Cardiac muscle cell (in vitro differentiated cells and primary cell): ENCODE measurements around the gene FOLR1. TPM values are rescaled to one million over a fixed set of nuclear protein-coding genes. Genes with fewer than 3 reads are reported as not detected.

Experiments used
- DNase-seq, 2 donors: peaks; one replicate each; pipeline versions ENCODE4 v3.0.0 to v3.0.0-alpha.2; 2010 to 2017; ENCODE audit warnings: low read depth in 1 of 2, low spot score in 1 of 2
- H3K27ac ChIP-seq: fragments of 200-600 bp; sonication (generic); 2 replicates; pipeline ENCODE4 v1.5.1; 2016
- H3K27me3 ChIP-seq: fragments of 200-600 bp; sonication (generic); 2 replicates; pipeline ENCODE4 v1.6.0; 2016; ENCODE audit warnings: control low read depth
- H3K36me3 ChIP-seq: fragments of 200-600 bp; sonication (generic); 2 replicates; pipeline ENCODE4 v1.5.1; 2016; ENCODE audit warnings: control low read depth
- H3K4me1 ChIP-seq: fragments of 200-600 bp; sonication (generic); 2 replicates; pipeline ENCODE4 v1.8.1; 2017; ENCODE audit warnings: low read depth, mild to moderate bottlenecking, mixed run types
- H3K4me3 ChIP-seq: fragments of 200-600 bp; sonication (generic); 2 replicates; pipeline ENCODE4 v1.5.1; 2016; ENCODE audit warnings: mild to moderate bottlenecking
- H3K9me3 ChIP-seq: fragments of 200-600 bp; sonication (generic); 2 replicates; pipeline ENCODE4 v1.5.1; 2017; ENCODE audit warnings: low read depth, mild to moderate bottlenecking, control low read depth
- polyA plus RNA-seq: library from polyadenylated mRNA; unstranded; fragments of >200 nt; fragmentation: Nextera tagmentation; extraction: Ambion mirVana; gene quantifications from 2 replicates; pipeline ENCODE4 v1.2.1, GENCODE V29; 2016
- total RNA-seq: library from RNA; depleted of rRNA; stranded (reverse); fragments of >200 nt; gene quantifications from 2 replicates; pipeline ENCODE4 v1.2.3, GENCODE V29; 2016
- TF ChIP-seq, protein P1 (sequence below): IDR thresholded peaks from 2 replicates; pipeline ENCODE4 v1.5.1; 2012; ENCODE audit warnings: low read depth, mild to moderate bottlenecking, low read length

The FOLR1 gene
- total and polyA plus RNA-seq, 2 experiments from 2014 or later = 1.8 to 3.9 TPM

DNA sequence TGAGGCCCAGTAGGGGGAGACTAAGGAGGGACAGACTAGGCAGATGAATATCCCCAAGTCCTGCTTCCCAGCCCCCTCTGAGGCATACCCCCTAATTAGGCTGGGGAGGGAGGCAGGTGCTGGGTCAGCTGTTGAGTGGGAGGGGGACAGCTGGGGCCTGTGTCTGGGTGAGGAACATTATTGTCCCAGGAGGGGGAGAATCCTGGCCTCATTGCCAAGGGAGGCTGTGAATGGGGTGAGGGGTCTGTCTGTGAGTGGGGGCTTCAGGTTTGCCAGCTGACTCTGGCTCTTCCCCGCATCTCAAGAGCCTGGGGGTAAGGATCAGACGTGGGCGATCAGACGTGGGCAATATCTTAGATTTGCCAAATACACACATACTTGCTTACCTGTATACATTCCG is 34.8 kb downstream of the FOLR1 start:
- no peaks in the 10 kb centered on the region for H3K9me3 ChIP-seq
- no peaks in the 10 kb centered on the region for H3K27me3 ChIP-seq
- H3K4me1 ChIP-seq = peaks cover 16% of the 10 kb centered on the region
- no peak overlapping the region for H3K4me3 ChIP-seq
- peaks cover 27% of the 10 kb centered on the region for H3K36me3 ChIP-seq
- TF ChIP-seq, protein P1, sequence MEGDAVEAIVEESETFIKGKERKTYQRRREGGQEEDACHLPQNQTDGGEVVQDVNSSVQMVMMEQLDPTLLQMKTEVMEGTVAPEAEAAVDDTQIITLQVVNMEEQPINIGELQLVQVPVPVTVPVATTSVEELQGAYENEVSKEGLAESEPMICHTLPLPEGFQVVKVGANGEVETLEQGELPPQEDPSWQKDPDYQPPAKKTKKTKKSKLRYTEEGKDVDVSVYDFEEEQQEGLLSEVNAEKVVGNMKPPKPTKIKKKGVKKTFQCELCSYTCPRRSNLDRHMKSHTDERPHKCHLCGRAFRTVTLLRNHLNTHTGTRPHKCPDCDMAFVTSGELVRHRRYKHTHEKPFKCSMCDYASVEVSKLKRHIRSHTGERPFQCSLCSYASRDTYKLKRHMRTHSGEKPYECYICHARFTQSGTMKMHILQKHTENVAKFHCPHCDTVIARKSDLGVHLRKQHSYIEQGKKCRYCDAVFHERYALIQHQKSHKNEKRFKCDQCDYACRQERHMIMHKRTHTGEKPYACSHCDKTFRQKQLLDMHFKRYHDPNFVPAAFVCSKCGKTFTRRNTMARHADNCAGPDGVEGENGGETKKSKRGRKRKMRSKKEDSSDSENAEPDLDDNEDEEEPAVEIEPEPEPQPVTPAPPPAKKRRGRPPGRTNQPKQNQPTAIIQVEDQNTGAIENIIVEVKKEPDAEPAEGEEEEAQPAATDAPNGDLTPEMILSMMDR = no peak
- no peak overlapping the region for H3K27ac ChIP-seq
- DNase-seq = no peak

- H3K27ac ChIP-seq = no peak overlapping the region
- peaks cover 8% of the 10 kb centered on the region for H3K4me1 ChIP-seq
- no peaks in the 10 kb centered on the region for H3K27me3 ChIP-seq
- no peak for DNase-seq
- no peaks in the 10 kb centered on the region for H3K9me3 ChIP-seq
- peaks cover 34% of the 10 kb centered on the region for H3K36me3 ChIP-seq
- H3K4me3 ChIP-seq = no peak overlapping the region
- TF ChIP-seq, protein P1 = no peak
Measured at GRCh38 chr11:72227316-72228228, 35.6 kb downstream of the FOLR1 start.

GRCh38 chr11:72228229-72228843 is 36.4 kb downstream of the FOLR1 start:
- Histone ChIP-seq H3K27me3 (no peaks in the 10 kb centered on the region), H3K9me3 (no peaks in the 10 kb centered on the region), H3K27ac (no peak overlapping the region), H3K4me1 (peaks cover 6% of the 10 kb centered on the region), H3K4me3 (no peak overlapping the region), H3K36me3 (peaks cover 41% of the 10 kb centered on the region)
- no peak for DNase-seq
- TF ChIP-seq, protein P1 = peak; percentile 12

- Histone ChIP-seq H3K9me3 (no peaks in the 10 kb centered on the region), H3K27ac (no peak overlapping the region), H3K4me3 (no peak overlapping the region), H3K27me3 (no peaks in the 10 kb centered on the region), H3K4me1 (peaks cover 6% of the 10 kb centered on the region), H3K36me3 (peaks cover 46% of the 10 kb centered on the region)
- TF ChIP-seq, protein P1 = no peak
- DNase-seq = no peak
Measured at GRCh38 chr11:72228844-72229231, 36.9 kb downstream of the FOLR1 start.

GRCh38 chr11:72229336-72229924 is 37.5 kb downstream of the FOLR1 start:
- Histone ChIP-seq H3K4me3 (no peak overlapping the region), H3K27me3 (no peaks in the 10 kb centered on the region), H3K36me3 (peaks cover 52% of the 10 kb centered on the region), H3K9me3 (no peaks in the 10 kb centered on the region), H3K4me1 (peaks cover 6% of the 10 kb centered on the region), H3K27ac (no peak overlapping the region)
- TF ChIP-seq, protein P1 = no peak
- no peak for DNase-seq
